Right atrium auricular region (tissue), 2 donors: Measurements from ENCODE around the gene GCN1. TPM values are rescaled to one million over a fixed set of nuclear protein-coding genes. Genes with fewer than 3 reads are reported as not detected.

Experiments
- DNase-seq: peaks from one replicate; pipeline ENCODE4 v3.0.0-alpha.2; 2019; ENCODE audit warnings: low spot score
- H3K27ac ChIP-seq, 2 donors: fragments of 200-600 bp; sonication (generic); 1 replicate in 1 of 2; 2 replicates in 1 of 2; pipeline ENCODE4 v1.5.1; 2016 to 2019
- H3K27me3 ChIP-seq, 2 donors: fragments of 200-600 bp; sonication (generic); one replicate each; pipeline versions ENCODE4 v1.5.1 to v1.6.0; 2017 to 2019
- H3K36me3 ChIP-seq: fragments of 200-600 bp; sonication (generic); one replicate; pipeline ENCODE4 v1.5.1; 2016
- H3K4me1 ChIP-seq, 2 donors: fragments of 200-600 bp; sonication (generic); one replicate each; pipeline versions ENCODE4 v1.5.1 to v1.6.0; 2017 to 2019
- H3K4me3 ChIP-seq, 2 donors: fragments of 200-600 bp; sonication (generic); 1 replicate in 1 of 2; 2 replicates in 1 of 2; pipeline ENCODE4 v1.5.1; 2017 to 2019; ENCODE audit warnings: mild to moderate bottlenecking in 1 of 2, moderate library complexity in 1 of 2
- H3K9me3 ChIP-seq, 2 donors: fragments of 200-600 bp; sonication (generic); one replicate each; pipeline ENCODE4 v1.5.1; 2019
- CTCF ChIP-seq, 2 donors: fragments of 200-600 bp; sonication (generic); IDR thresholded peaks; one replicate each; pipeline ENCODE4 v1.5.1; 2019; ENCODE audit warnings: antibody characterized with exemption in 2 of 2
- total RNA-seq, 2 donors: library from RNA; depleted of rRNA; stranded (reverse); fragments of >200 nt; gene quantifications; one replicate each; pipeline ENCODE4 v1.1.0, GENCODE V29; 2016

Gene GCN1
- total RNA-seq, 2 donors from 2014 or later = 28.3 to 36.0 TPM

DNA sequence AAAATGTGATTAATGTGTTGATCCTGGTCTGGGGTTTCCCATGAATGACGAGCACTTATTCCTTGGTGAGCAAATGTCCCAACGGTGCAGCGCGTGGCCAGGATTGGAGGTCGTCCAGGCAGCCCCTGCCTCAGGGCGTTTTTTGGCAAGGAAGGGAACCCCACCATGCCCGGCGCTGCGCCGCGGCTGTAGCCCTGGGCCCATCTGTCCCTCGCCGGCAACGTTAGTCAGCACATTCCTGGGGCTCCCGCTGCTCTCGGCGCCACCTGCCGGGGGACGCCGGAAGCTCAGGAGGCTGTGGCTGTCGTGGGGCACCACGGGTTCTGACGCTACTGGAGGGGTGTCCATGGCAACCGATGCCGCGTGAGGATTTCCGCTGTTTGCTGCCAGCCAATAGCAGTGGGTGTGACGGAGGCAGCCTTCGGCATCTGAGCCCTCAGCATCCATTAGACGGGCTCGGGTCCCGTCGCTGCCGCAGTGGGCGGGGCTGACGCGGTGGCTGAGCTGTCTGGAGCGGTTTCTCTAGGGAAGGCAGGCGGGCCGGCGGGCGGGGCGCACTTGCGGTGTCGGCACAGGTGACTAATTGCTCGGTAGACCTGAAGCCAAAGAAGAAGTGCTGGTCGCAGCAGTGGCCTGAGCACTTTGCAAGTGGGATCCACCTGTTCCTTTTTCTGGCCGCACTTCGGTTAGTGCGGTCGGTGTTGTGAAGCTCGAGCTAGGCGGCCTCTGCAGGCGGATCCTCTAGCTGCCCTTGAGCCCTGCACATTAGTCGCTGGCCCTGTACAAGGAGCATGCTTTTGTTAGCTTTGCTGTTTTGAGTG is 107.5 kb downstream of the GCN1 start:
- Histone ChIP-seq H3K27ac (peak overlapping the region; percentile 75 to 77), H3K9me3 (no peaks in the 10 kb centered on the region), H3K36me3 (no peaks in the 10 kb centered on the region), H3K4me3 (peak overlapping the region; percentile 15 to 49), H3K27me3 (no peaks in the 10 kb centered on the region), H3K4me1 (peaks cover 0 to 13% of the 10 kb centered on the region in 2 donors)
- peak; percentile 75 to 96 for TF ChIP-seq CTCF (IDR thresholded peaks at IDR 0.05)
- DNase-seq = peak; percentile 100

GRCh38 chr12:120085920-120086645 is 108.4 kb downstream of the GCN1 start:
- Histone ChIP-seq H3K4me3 (peak overlapping the region in 1 of 2 donors; percentile 49), H3K4me1 (peaks cover 0 to 13% of the 10 kb centered on the region in 2 donors), H3K36me3 (no peaks in the 10 kb centered on the region), H3K27ac (peak overlapping the region; percentile 75 to 77), H3K27me3 (no peaks in the 10 kb centered on the region), H3K9me3 (no peaks in the 10 kb centered on the region)
- no peak for DNase-seq
- TF ChIP-seq CTCF (IDR thresholded peaks at IDR 0.05) = no peak

DNA sequence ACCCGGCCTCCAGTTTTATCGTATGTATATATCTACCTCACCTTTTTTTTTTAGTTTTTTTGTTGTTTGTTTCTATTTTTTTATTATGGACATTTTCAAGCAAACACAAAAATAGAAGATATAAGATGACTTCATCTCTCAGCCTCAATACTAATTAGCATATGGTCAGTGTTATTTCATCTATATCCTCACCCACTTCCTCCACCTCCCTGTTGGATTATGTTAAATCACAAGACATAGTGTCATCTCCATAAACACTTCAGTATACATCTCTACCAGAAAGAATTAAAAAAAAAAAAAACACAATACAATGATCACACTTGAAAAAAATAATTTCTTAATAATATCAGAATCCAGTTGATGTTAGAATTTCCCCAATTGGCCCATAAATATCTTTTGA is 112.9 kb downstream of the GCN1 start:
- Histone ChIP-seq H3K36me3 (no peaks in the 10 kb centered on the region), H3K4me1 (peaks cover 0 to 7% of the 10 kb centered on the region in 2 donors), H3K27me3 (no peaks in the 10 kb centered on the region), H3K4me3 (no peak overlapping the region), H3K27ac (no peak overlapping the region), H3K9me3 (no peaks in the 10 kb centered on the region)
- no peak for TF ChIP-seq CTCF (IDR thresholded peaks at IDR 0.05)
- no peak for DNase-seq

- Histone ChIP-seq H3K27ac (no peak overlapping the region), H3K4me3 (no peak overlapping the region), H3K36me3 (no peaks in the 10 kb centered on the region), H3K9me3 (no peaks in the 10 kb centered on the region), H3K4me1 (no peaks in the 10 kb centered on the region), H3K27me3 (no peaks in the 10 kb centered on the region)
- no peak for DNase-seq
- TF ChIP-seq CTCF (IDR thresholded peaks at IDR 0.05) = no peak
Observed at GRCh38 chr12:120079411-120080400, 114.8 kb downstream of the GCN1 start.

DNA sequence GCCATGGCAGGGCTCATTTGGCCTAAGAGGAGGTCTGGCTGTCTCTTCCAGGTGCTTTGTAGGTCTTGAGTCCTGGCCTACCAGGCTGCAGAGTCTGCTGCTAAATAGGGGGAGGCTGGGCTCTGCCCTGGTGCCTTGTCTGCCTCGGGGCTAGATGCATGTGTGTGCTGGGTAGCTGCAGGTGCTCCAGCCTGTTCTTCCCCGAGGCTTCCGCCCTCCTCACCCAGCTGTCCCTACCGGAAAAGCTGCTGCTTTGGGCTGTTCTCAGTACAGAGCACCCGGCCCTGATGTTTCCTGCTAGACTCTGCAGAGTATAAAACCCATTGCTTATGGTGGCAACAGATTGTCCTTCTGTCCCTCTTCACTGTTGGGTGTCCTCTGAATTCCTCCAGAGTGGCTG is 115.6 kb downstream of the GCN1 start:
- no peak overlapping the region for H3K4me3 ChIP-seq
- no peaks in the 10 kb centered on the region for H3K9me3 ChIP-seq
- H3K36me3 ChIP-seq = no peaks in the 10 kb centered on the region
- H3K27me3 ChIP-seq = no peaks in the 10 kb centered on the region
- no peak overlapping the region for H3K27ac ChIP-seq
- TF ChIP-seq CTCF (IDR thresholded peaks at IDR 0.05) = no peak
- H3K4me1 ChIP-seq = no peaks in the 10 kb centered on the region
- no peak for DNase-seq
